ENCODE measurements around the gene PRG2. TPM values are rescaled to one million over a fixed set of nuclear protein-coding genes. Genes with fewer than 3 reads are reported as not detected.

Gene PRG2
- polyA plus RNA-seq, 3 donors, result 1.1 TPM; not detected in 2

- Mint-ChIP-seq H3K4me3 (no peak overlapping the region), H3K27me3 (ENCODE audit: low read depth in 3 of 3) (peaks cover 2 to 6% (median 5%) of the 10 kb centered on the region in 3 donors), H3K9me3 (peaks cover 0 to 10% (median 0%) of the 10 kb centered on the region in 7 donors), H3K4me1 (peaks cover 8% of the 10 kb centered on the region), H3K27ac (peak overlapping the region in 2 of 7 donors; percentile 1 to 13), H3K36me3 (no peaks in the 10 kb centered on the region)
- no peaks in the 10 kb centered on the region for H3K79me2 ChIP-seq (ENCODE audit: insufficient read depth, low read length)
- TF ChIP-seq CTCF (IDR thresholded peaks at IDR 0.05), result no peak
- WGBS (ENCODE audit: insufficient coverage), result 42% methylated on average over 11 of the region's 19 CpGs
- no peaks in the 10 kb centered on the region for H3K9me3 ChIP-seq (replicated peaks in 1 of 2; ENCODE audit: control insufficient read depth in 1 of 2, insufficient read depth in 1 of 2, low read length in 2 of 2)
- H3K4me2 ChIP-seq (replicated peaks; ENCODE audit: extremely low read depth, low read length, poor library complexity, severe bottlenecking), result no peak overlapping the region
- peak in 2 of 3 donors; percentile 4 to 20 for DNase-seq
- H2AFZ ChIP-seq (ENCODE audit: insufficient read depth, low read depth, low read length, poor library complexity, severe bottlenecking), result no peak overlapping the region
- H3K27me3 ChIP-seq (ENCODE audit: control insufficient read depth in 2 of 2, insufficient read depth in 2 of 2, low read length in 2 of 2), result no peaks in the 10 kb centered on the region
- no peak overlapping the region for H3K27ac ChIP-seq (ENCODE audit: low read depth in 1 of 2, low read length in 2 of 2)
- H3K4me1 ChIP-seq (ENCODE audit: control insufficient read depth in 1 of 2, insufficient read depth in 2 of 2, low read length in 2 of 2), result peaks cover 7 to 8% of the 10 kb centered on the region in 2 donors
- intact Hi-C loops (cut with micrococcal nuclease), result no loop called here
- H4K20me1 ChIP-seq (ENCODE audit: insufficient read depth, low read length), result no peaks in the 10 kb centered on the region
- H3K9ac ChIP-seq (ENCODE audit: insufficient read depth, low read length, poor library complexity, severe bottlenecking), result no peak overlapping the region
- H3K36me3 ChIP-seq (replicated peaks in 1 of 2; ENCODE audit: control insufficient read depth in 1 of 2, insufficient read depth in 2 of 2, low read length in 2 of 2), result no peaks in the 10 kb centered on the region
- no peak overlapping the region for H3K4me3 ChIP-seq (replicated peaks in 1 of 3; ENCODE audit: low read depth in 2 of 3, low read length in 3 of 3)
These were observed 22.2 kb downstream of the PRG2 start for GRCh38 chr11:57368106-57368844.

GRCh38 chr11:57364851-57365660 is 25.4 kb downstream of the PRG2 start:
- H3K4me3 Mint-ChIP-seq, result no peak overlapping the region
- H3K27ac Mint-ChIP-seq, result peak overlapping the region in 1 of 7 donors; percentile 52
- Histone ChIP-seq H3K27me3 (ENCODE audit: control insufficient read depth in 2 of 2, insufficient read depth in 2 of 2, low read length in 2 of 2) (no peaks in the 10 kb centered on the region), H3K27ac (ENCODE audit: low read depth in 1 of 2, low read length in 2 of 2) (no peak overlapping the region), H4K20me1 (ENCODE audit: insufficient read depth, low read length) (no peaks in the 10 kb centered on the region), H2AFZ (ENCODE audit: insufficient read depth, low read depth, low read length, poor library complexity, severe bottlenecking) (no peak overlapping the region), H3K4me1 (ENCODE audit: control insufficient read depth in 1 of 2, insufficient read depth in 2 of 2, low read length in 2 of 2) (peaks cover 7 to 8% of the 10 kb centered on the region in 2 donors), H3K4me2 (replicated peaks; ENCODE audit: extremely low read depth, low read length, poor library complexity, severe bottlenecking) (no peak overlapping the region), H3K9me3 (replicated peaks in 1 of 2; ENCODE audit: control insufficient read depth in 1 of 2, insufficient read depth in 1 of 2, low read length in 2 of 2) (no peaks in the 10 kb centered on the region), H3K9ac (ENCODE audit: insufficient read depth, low read length, poor library complexity, severe bottlenecking) (no peak overlapping the region), H3K79me2 (ENCODE audit: insufficient read depth, low read length) (no peaks in the 10 kb centered on the region), H3K36me3 (replicated peaks in 1 of 2; ENCODE audit: control insufficient read depth in 1 of 2, insufficient read depth in 2 of 2, low read length in 2 of 2) (no peaks in the 10 kb centered on the region), H3K4me3 (replicated peaks in 1 of 3; ENCODE audit: low read depth in 2 of 3, low read length in 3 of 3) (no peak overlapping the region)
- DNase-seq, result no peak
- H3K9me3 Mint-ChIP-seq, result peaks cover 0 to 12% (median 0%) of the 10 kb centered on the region in 7 donors
- TF ChIP-seq CTCF (IDR thresholded peaks at IDR 0.05), result no peak
- no peaks in the 10 kb centered on the region for H3K36me3 Mint-ChIP-seq
- H3K4me1 Mint-ChIP-seq, result peaks cover 8% of the 10 kb centered on the region
- intact Hi-C loops (cut with micrococcal nuclease), result no loop called here
- 95% methylated on average over 6 of the region's 9 CpGs for WGBS (ENCODE audit: insufficient coverage)
- peaks cover 2 to 6% (median 5%) of the 10 kb centered on the region in 3 donors for H3K27me3 Mint-ChIP-seq (ENCODE audit: low read depth in 3 of 3)
